Measurements from ENCODE around the gene RNF151. TPM values are rescaled to one million over a fixed set of nuclear protein-coding genes. Genes with fewer than 3 reads are reported as not detected.

RNF151 gene
- total RNA-seq, 1 donor from 2014 or later, result not detected

GRCh38 chr16:1924095-1924494 lies 42.6 kb upstream of the RNF151 start:
- Histone ChIP-seq H3K79me2 (ENCODE audit: insufficient read depth, low read length) (no peaks in the 10 kb centered on the region), H3K4me1 (ENCODE audit: insufficient read depth, low read length) (peaks cover 2% of the 10 kb centered on the region), H3K4me2 (ENCODE audit: low read length) (no peak overlapping the region), H3K9ac (ENCODE audit: low read length) (no peak overlapping the region), H3K27me3 (ENCODE audit: insufficient read depth, low read length) (peaks cover 38% of the 10 kb centered on the region), H3K9me3 (ENCODE audit: insufficient read depth, low read depth, low read length) (no peaks in the 10 kb centered on the region), H3K27ac (ENCODE audit: low read depth, low read length) (no peak overlapping the region), H3K4me3 (ENCODE audit: insufficient read depth, low read depth, low read length) (no peak overlapping the region), H4K20me1 (ENCODE audit: insufficient read depth, low read length) (no peaks in the 10 kb centered on the region), H2AFZ (ENCODE audit: low read depth, low read length) (no peak overlapping the region), H3K36me3 (ENCODE audit: insufficient read depth, low read length) (no peaks in the 10 kb centered on the region)
- no peak overlapping the region for H3K4me3 Mint-ChIP-seq (ENCODE audit: unreplicated experiment)
- no peaks in the 10 kb centered on the region for H3K36me3 Mint-ChIP-seq (ENCODE audit: low read depth, unreplicated experiment)
- DNase-seq (ENCODE audit: low read depth), result no peak
- H3K4me1 Mint-ChIP-seq (ENCODE audit: low read depth, unreplicated experiment), result peaks cover 2% of the 10 kb centered on the region
- H3K27me3 Mint-ChIP-seq (ENCODE audit: low read depth, unreplicated experiment), result peaks cover 36% of the 10 kb centered on the region
- no peak for TF ChIP-seq EZH2 (IDR thresholded peaks at IDR 0.05; ENCODE audit: insufficient read depth, low read length)
- no peak for TF ChIP-seq CTCF (IDR thresholded peaks at IDR 0.05; ENCODE audit: insufficient read depth, low read depth, low read length)
- H3K9me3 Mint-ChIP-seq (ENCODE audit: unreplicated experiment), result no peaks in the 10 kb centered on the region
- H3K27ac Mint-ChIP-seq (ENCODE audit: unreplicated experiment), result no peak overlapping the region
- no peak for FAIRE-seq

- Histone ChIP-seq H3K27me3 (ENCODE audit: insufficient read depth, low read length) (peaks cover 17% of the 10 kb centered on the region), H3K4me2 (ENCODE audit: low read length) (no peak overlapping the region), H3K9me3 (ENCODE audit: insufficient read depth, low read depth, low read length) (no peaks in the 10 kb centered on the region), H3K79me2 (ENCODE audit: insufficient read depth, low read length) (no peaks in the 10 kb centered on the region), H3K9ac (ENCODE audit: low read length) (no peak overlapping the region), H2AFZ (ENCODE audit: low read depth, low read length) (no peak overlapping the region), H3K27ac (ENCODE audit: low read depth, low read length) (no peak overlapping the region), H3K4me1 (ENCODE audit: insufficient read depth, low read length) (peaks cover 6% of the 10 kb centered on the region), H3K36me3 (ENCODE audit: insufficient read depth, low read length) (no peaks in the 10 kb centered on the region), H3K4me3 (ENCODE audit: insufficient read depth, low read depth, low read length) (no peak overlapping the region), H4K20me1 (ENCODE audit: insufficient read depth, low read length) (no peaks in the 10 kb centered on the region)
- TF ChIP-seq CTCF (IDR thresholded peaks at IDR 0.05; ENCODE audit: insufficient read depth, low read depth, low read length) (no peak), EZH2 (IDR thresholded peaks at IDR 0.05; ENCODE audit: insufficient read depth, low read length) (no peak)
- H3K9me3 Mint-ChIP-seq (ENCODE audit: unreplicated experiment), result no peaks in the 10 kb centered on the region
- no peak for FAIRE-seq
- H3K4me1 Mint-ChIP-seq (ENCODE audit: low read depth, unreplicated experiment), result peaks cover under 1% of the 10 kb centered on the region
- no peak for DNase-seq (ENCODE audit: low read depth)
- H3K4me3 Mint-ChIP-seq (ENCODE audit: unreplicated experiment), result no peak overlapping the region
- H3K27ac Mint-ChIP-seq (ENCODE audit: unreplicated experiment), result no peak overlapping the region
- no peaks in the 10 kb centered on the region for H3K36me3 Mint-ChIP-seq (ENCODE audit: low read depth, unreplicated experiment)
- H3K27me3 Mint-ChIP-seq (ENCODE audit: low read depth, unreplicated experiment), result peaks cover 26% of the 10 kb centered on the region
Measured at GRCh38 chr16:1926271-1926670, 40.4 kb upstream of the RNF151 start.

- Histone ChIP-seq H3K4me2 (ENCODE audit: low read length) (peak overlapping the region; percentile 84), H3K9me3 (ENCODE audit: insufficient read depth, low read depth, low read length) (no peaks in the 10 kb centered on the region), H3K27me3 (ENCODE audit: insufficient read depth, low read length) (no peaks in the 10 kb centered on the region), H3K79me2 (ENCODE audit: insufficient read depth, low read length) (no peaks in the 10 kb centered on the region), H3K36me3 (ENCODE audit: insufficient read depth, low read length) (no peaks in the 10 kb centered on the region), H3K4me3 (ENCODE audit: insufficient read depth, low read depth, low read length) (peak overlapping the region; percentile 38), H2AFZ (ENCODE audit: low read depth, low read length) (peak overlapping the region; percentile 62), H3K27ac (ENCODE audit: low read depth, low read length) (no peak overlapping the region), H3K9ac (ENCODE audit: low read length) (peak overlapping the region; percentile 65), H3K4me1 (ENCODE audit: insufficient read depth, low read length) (peaks cover 6% of the 10 kb centered on the region), H4K20me1 (ENCODE audit: insufficient read depth, low read length) (no peaks in the 10 kb centered on the region)
- DNase-seq (ENCODE audit: low read depth) (no peak), FAIRE-seq (no peak)
- TF ChIP-seq EZH2 (IDR thresholded peaks at IDR 0.05; ENCODE audit: insufficient read depth, low read length), result no peak
- TF ChIP-seq CTCF (IDR thresholded peaks at IDR 0.05; ENCODE audit: insufficient read depth, low read depth, low read length), result no peak
- Mint-ChIP-seq H3K36me3 (ENCODE audit: low read depth, unreplicated experiment) (no peaks in the 10 kb centered on the region), H3K27me3 (ENCODE audit: low read depth, unreplicated experiment) (peaks cover 18% of the 10 kb centered on the region), H3K9me3 (ENCODE audit: unreplicated experiment) (no peaks in the 10 kb centered on the region), H3K4me3 (ENCODE audit: unreplicated experiment) (peak overlapping the region; percentile 79), H3K27ac (ENCODE audit: unreplicated experiment) (peak overlapping the region; percentile 83), H3K4me1 (ENCODE audit: low read depth, unreplicated experiment) (no peaks in the 10 kb centered on the region)
Measured at GRCh38 chr16:1929105-1929504, 37.6 kb upstream of the RNF151 start.

Measured in astrocyte (in vitro differentiated cells and primary cell).